ENCODE data around the gene AKR1C2. TPM values are rescaled to one million over a fixed set of nuclear protein-coding genes. Genes with fewer than 3 reads are reported as not detected.
"Not testable (repeated sequence)": the region's sequence is repeated elsewhere in the genome, so short reads cannot be mapped to it uniquely, and the experiment has no call there.

AKR1C2 gene
- total and polyA plus RNA-seq, 2 donors, result 19.7 to 153 TPM

- not testable (repeated sequence) for H3K4me3 ChIP-seq (ENCODE audit: low read depth, low read length); H3K36me3 ChIP-seq (ENCODE audit: insufficient read depth); H3K4me1 ChIP-seq (ENCODE audit: insufficient read depth); H3K27ac ChIP-seq (ENCODE audit: low read depth); DNase-seq (ENCODE audit: extremely low spot score)
- 100% methylated on average over 2 of the region's 2 CpGs for WGBS
Observed at GRCh38 chr10:4970362-4970761, 33.3 kb downstream of the AKR1C2 start.

- not testable (repeated sequence) for H3K36me3 ChIP-seq (ENCODE audit: insufficient read depth); H3K27ac ChIP-seq (ENCODE audit: low read depth); DNase-seq (ENCODE audit: extremely low spot score); H3K4me1 ChIP-seq (ENCODE audit: insufficient read depth); H3K4me3 ChIP-seq (ENCODE audit: low read depth, low read length)
- WGBS, result 94% methylated on average over 3 of the region's 3 CpGs
Observed at GRCh38 chr10:4969289-4969688, 34.4 kb downstream of the AKR1C2 start.

- WGBS, result 95% methylated on average over 3 of the region's 3 CpGs
- not testable (repeated sequence) for DNase-seq (ENCODE audit: extremely low spot score); H3K4me1 ChIP-seq (ENCODE audit: insufficient read depth); H3K36me3 ChIP-seq (ENCODE audit: insufficient read depth); H3K4me3 ChIP-seq (ENCODE audit: low read depth, low read length); H3K27ac ChIP-seq (ENCODE audit: low read depth)
Observed at GRCh38 chr10:4967189-4967588, 36.5 kb downstream of the AKR1C2 start.

- not testable (repeated sequence) for H3K4me1 ChIP-seq (ENCODE audit: insufficient read depth); H3K4me3 ChIP-seq (ENCODE audit: low read depth, low read length); H3K36me3 ChIP-seq (ENCODE audit: insufficient read depth); H3K27ac ChIP-seq (ENCODE audit: low read depth); DNase-seq (ENCODE audit: extremely low spot score)
- WGBS, result 98% methylated on average over 4 of the region's 4 CpGs
Observed at GRCh38 chr10:4965763-4966162, 37.9 kb downstream of the AKR1C2 start.

- H3K4me1 ChIP-seq (ENCODE audit: insufficient read depth); DNase-seq (ENCODE audit: extremely low spot score); H3K27ac ChIP-seq (ENCODE audit: low read depth); H3K36me3 ChIP-seq (ENCODE audit: insufficient read depth); H3K4me3 ChIP-seq (ENCODE audit: low read depth, low read length): not testable (repeated sequence)
- WGBS, result 56% methylated on average over 3 of the region's 4 CpGs
Observed at GRCh38 chr10:4963815-4964154, 39.9 kb downstream of the AKR1C2 start.

- not testable (repeated sequence) for H3K27ac ChIP-seq (ENCODE audit: low read depth); H3K36me3 ChIP-seq (ENCODE audit: insufficient read depth); H3K4me1 ChIP-seq (ENCODE audit: insufficient read depth); DNase-seq (ENCODE audit: extremely low spot score)
- peak within 1 kb of the TSS; percentile 37 for H3K4me3 ChIP-seq (ENCODE audit: low read depth, low read length)
- 31% methylated on average over 6 of the region's 7 CpGs for WGBS
Observed at GRCh38 chr10:4962876-4963814, 40.5 kb downstream of the AKR1C2 start, which contains the start of gene AKR1C1. AKR1C1 (plus strand) TSS chr10:4963415; CDS start chr10:4963445, 30 bp downstream.

- not testable (repeated sequence) for H3K27ac ChIP-seq (ENCODE audit: low read depth); H3K36me3 ChIP-seq (ENCODE audit: insufficient read depth); DNase-seq (ENCODE audit: extremely low spot score); H3K4me3 ChIP-seq (ENCODE audit: low read depth, low read length); H3K4me1 ChIP-seq (ENCODE audit: insufficient read depth)
- WGBS, result 61% methylated on average over 1 of the region's 1 CpG
Observed at GRCh38 chr10:4962308-4962707, 41.3 kb downstream of the AKR1C2 start.

- H3K36me3 ChIP-seq (ENCODE audit: insufficient read depth); DNase-seq (ENCODE audit: extremely low spot score); H3K4me3 ChIP-seq (ENCODE audit: low read depth, low read length); H3K4me1 ChIP-seq (ENCODE audit: insufficient read depth); H3K27ac ChIP-seq (ENCODE audit: low read depth): not testable (repeated sequence)
- 98% methylated on average over 11 of the region's 11 CpGs for WGBS
Observed at GRCh38 chr10:4961558-4961957, 42.1 kb downstream of the AKR1C2 start.

GRCh38 chr10:4956955-4957645 lies 46.6 kb downstream of the AKR1C2 start:
- H3K4me3 ChIP-seq (ENCODE audit: low read depth, low read length); H3K27ac ChIP-seq (ENCODE audit: low read depth); H3K4me1 ChIP-seq (ENCODE audit: insufficient read depth); DNase-seq (ENCODE audit: extremely low spot score); H3K36me3 ChIP-seq (ENCODE audit: insufficient read depth): not testable (repeated sequence)
- WGBS, result 80% methylated on average over 5 of the region's 5 CpGs

GRCh38 chr10:4956088-4956487 lies 47.6 kb downstream of the AKR1C2 start:
- not testable (repeated sequence) for H3K27ac ChIP-seq (ENCODE audit: low read depth); H3K36me3 ChIP-seq (ENCODE audit: insufficient read depth); H3K4me3 ChIP-seq (ENCODE audit: low read depth, low read length); H3K4me1 ChIP-seq (ENCODE audit: insufficient read depth); DNase-seq (ENCODE audit: extremely low spot score)
- WGBS, result 70% methylated on average over 6 of the region's 7 CpGs

GRCh38 chr10:4953405-4953804 lies 50.3 kb downstream of the AKR1C2 start:
- Histone ChIP-seq H3K4me1 (ENCODE audit: insufficient read depth) (no peaks in the 10 kb centered on the region), H3K27ac (ENCODE audit: low read depth) (no peak overlapping the region), H3K36me3 (ENCODE audit: insufficient read depth) (no peaks in the 10 kb centered on the region), H3K4me3 (ENCODE audit: low read depth, low read length) (no peak overlapping the region)
- no peak for DNase-seq (ENCODE audit: extremely low spot score)

GRCh38 chr10:4951512-4952162 lies 52.0 kb downstream of the AKR1C2 start:
- 68% methylated on average over 5 of the region's 5 CpGs for WGBS
- not testable (repeated sequence) for H3K36me3 ChIP-seq (ENCODE audit: insufficient read depth)

GRCh38 chr10:4947635-4948596 lies 55.7 kb downstream of the AKR1C2 start:
- 29% methylated on average over 5 of the region's 5 CpGs for WGBS
- Histone ChIP-seq H3K4me1 (ENCODE audit: insufficient read depth) (peaks cover 1% of the 10 kb centered on the region), H3K4me3 (ENCODE audit: low read depth, low read length) (no peak overlapping the region), H3K36me3 (ENCODE audit: insufficient read depth) (no peaks in the 10 kb centered on the region), H3K27ac (ENCODE audit: low read depth) (peak overlapping the region; percentile 51)
- no peak for DNase-seq (ENCODE audit: extremely low spot score)

More at GRCh38 chr10:4951512-4952162, 52.0 kb downstream of the AKR1C2 start:
- not testable (repeated sequence) for H3K4me1 ChIP-seq (ENCODE audit: insufficient read depth); H3K4me3 ChIP-seq (ENCODE audit: low read depth, low read length); DNase-seq (ENCODE audit: extremely low spot score); H3K27ac ChIP-seq (ENCODE audit: low read depth)
